NK-92 treated with Interleukin-12 subunit alpha and Interleukin-12 subunit beta, amount 100 ng/mL, for 24 hours (cell line): Measurements from ENCODE around the gene DIS3L2.
"Not testable (repeated sequence)": the region's sequence is repeated elsewhere in the genome, so short reads cannot be mapped to it uniquely, and the experiment has no call there.

Source experiments
- DNase-seq: peaks from one replicate; lab custom pipeline; 2025; lab: John Stamatoyannopoulos, UW

Gene DIS3L2

DNA sequence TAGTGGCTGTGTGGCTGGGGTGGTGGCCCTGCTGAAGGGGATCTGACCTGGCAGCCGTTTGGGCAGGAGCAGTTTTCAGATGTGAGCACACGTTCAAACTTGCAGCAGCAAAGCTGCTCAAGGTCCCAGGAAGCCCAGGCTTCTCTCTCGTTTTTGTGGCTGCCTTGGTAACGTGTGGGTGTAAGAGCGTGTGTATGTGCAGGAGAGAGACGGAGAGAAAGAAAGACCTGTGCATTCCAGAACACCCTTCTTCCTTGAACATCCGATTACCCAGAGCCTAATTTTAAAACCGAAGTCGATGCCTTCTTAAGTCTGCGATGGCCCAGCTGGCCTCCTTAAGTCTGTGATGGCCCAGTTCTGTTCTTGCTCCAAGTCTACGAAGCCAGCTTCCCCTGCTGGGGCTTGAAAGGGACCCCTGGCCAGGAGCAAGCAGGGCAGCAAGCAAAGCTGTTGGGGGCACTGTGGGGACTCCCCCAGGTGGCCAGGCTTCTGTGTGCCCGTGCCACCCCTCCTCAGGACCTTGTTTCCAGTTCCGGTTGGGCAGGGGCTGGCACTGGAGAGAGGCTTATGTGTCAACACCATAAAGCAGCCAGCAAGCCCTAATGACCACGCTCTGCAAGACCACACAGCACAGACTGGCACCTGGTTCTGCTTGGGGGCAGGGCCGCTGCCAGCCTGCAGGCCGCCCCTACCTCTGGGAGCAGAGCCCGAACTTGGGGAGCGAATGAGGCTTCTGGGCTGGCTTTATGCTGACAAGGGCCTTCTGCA, 361.2 kb downstream of the DIS3L2 start:
- DNase-seq: no peak

DNA sequence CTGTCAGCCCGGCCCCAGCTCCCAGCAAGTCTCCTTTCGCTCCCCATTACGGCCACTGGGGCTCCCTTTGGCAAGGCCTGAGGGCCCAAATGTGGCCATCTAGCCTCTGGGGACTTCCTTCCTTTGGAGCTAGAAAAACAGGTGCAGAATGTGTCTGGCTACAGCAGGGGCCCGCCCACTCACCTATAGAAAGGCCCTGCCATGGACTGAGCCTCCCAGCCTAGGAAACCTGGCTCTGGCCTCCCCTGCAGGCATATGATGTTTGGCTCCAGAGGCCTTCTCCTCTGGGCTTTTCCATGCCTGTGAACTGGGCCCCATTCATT, 361.8 kb downstream of the DIS3L2 start:
- no peak for DNase-seq

DNA sequence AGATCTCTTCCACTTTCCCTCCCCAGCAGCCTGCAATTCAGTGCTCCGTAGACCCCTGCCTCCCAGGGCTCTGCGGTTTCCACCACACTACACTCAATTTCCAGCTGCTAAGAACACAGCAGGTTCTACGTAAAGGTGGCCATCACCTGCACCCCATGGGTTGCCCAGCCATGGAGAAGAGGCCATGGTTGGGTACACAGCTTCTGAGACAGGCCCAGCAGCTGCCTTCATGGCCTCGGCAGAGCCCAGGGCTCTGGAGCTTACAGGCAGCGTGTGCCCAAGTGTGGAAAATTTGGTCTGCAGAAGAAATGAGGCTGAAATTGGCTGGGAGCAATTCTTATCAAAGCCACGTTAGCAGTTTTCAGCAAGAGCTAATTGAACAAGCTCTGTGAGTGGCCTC, 362.5 kb downstream of the DIS3L2 start:
- DNase-seq: not testable (repeated sequence)

DNA sequence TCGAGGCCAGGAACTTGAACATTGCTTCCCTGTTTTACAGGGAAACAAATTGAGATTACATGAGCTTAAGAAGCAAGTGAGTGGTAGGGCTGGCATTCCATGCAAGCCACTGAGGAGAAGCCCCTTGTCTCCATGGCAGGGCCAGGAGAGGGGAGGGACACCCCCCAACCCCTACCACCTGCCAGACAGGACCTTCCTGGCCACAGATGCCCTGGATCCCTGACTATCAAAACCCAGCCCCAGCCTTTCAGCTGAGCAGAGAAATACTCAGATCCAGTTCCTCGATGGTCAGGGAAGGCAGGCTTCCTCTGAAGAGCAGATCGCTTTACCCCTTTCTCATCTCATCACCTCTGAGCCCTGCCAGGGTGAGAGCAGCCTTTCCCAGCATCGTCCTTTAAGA, 363.3 kb downstream of the DIS3L2 start:
- no peak for DNase-seq

DNA sequence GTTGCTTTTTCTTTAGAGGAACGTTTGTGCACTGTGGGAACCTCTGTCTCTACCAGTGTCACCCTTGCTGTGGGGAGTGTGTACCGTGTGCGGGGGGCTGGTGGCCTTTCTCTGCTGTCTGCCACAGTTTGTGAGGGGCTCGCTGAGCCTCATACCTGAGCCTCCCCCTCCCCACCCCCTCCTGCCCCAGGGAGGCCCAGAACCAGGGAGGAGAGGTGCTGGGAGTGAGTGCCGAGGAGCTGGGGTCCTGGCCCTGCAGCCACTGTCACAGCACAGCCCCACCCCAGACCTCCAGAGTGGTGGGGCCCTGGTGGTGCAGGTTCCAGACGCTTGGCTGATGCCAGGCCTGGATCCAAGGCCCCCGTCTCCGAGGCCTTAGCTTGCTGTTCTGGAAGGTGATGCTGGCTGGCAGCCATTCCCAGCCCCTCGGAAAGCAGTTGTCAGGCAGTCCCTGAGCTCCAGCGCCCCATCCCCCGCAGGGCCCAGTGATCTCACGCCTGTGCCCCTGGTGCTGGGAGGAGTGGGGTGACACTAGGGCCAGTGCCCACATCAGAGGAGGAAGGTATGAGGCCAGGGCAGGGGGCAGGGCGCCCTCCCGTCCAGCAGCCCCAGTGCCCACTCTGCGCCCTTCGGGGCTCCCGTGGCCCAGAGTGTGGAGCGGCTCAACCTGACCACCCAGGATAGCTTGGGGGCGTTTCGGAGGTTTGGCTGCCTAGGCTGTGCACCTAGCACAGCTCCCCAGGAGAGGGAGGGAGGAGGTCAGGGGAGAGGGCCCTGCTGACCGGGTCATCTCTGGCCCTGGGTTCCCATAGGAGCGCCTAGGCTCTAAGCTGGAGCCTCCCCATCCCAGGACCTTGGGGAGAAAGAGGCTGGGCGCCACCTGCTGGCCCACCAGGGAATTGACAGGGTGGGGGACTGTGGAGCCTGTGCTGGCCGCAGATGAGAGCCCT, 364.1 kb downstream of the DIS3L2 start:
- DNase-seq: no peak

DNA sequence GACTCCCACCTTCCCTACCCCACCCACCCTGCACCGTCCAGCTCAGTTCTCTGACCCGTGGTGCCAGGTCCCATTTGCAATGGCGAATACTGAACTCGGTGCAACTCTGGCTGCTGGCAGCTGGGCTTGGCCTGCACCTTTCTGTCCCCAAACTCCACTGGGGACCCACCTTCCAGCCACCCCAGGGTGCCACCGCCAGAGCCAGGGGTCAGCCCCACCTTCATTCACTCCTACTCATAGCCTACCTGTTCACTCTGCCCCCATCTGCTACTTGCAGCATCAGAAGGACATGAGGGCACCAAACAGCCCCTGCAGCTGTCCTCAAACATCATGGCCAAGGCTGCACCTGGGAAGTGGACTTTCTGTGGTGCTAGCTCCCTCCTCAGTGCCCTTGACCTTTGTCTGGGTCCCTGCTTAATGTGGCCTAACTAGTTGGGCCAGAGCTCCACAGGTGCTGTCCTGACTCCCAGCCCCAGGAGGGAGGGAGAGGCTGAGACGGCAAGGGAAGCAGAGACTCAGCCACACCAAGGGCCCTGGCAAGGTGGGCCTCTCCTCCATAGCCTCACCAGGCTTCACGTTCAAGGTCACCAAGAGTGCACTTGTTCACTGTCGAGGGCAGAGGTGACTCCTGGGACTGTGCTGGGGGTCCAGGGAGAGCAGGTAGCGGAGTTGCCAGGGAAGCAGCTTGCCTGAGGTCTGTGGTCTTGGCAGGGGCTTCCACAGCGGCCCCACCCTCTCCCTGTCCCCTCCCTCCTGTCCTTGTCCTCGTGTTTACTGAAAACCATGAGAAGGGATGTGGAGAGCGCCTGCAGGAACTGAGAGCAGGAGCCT, 365.0 kb downstream of the DIS3L2 start:
- not testable (repeated sequence) for DNase-seq

DNA sequence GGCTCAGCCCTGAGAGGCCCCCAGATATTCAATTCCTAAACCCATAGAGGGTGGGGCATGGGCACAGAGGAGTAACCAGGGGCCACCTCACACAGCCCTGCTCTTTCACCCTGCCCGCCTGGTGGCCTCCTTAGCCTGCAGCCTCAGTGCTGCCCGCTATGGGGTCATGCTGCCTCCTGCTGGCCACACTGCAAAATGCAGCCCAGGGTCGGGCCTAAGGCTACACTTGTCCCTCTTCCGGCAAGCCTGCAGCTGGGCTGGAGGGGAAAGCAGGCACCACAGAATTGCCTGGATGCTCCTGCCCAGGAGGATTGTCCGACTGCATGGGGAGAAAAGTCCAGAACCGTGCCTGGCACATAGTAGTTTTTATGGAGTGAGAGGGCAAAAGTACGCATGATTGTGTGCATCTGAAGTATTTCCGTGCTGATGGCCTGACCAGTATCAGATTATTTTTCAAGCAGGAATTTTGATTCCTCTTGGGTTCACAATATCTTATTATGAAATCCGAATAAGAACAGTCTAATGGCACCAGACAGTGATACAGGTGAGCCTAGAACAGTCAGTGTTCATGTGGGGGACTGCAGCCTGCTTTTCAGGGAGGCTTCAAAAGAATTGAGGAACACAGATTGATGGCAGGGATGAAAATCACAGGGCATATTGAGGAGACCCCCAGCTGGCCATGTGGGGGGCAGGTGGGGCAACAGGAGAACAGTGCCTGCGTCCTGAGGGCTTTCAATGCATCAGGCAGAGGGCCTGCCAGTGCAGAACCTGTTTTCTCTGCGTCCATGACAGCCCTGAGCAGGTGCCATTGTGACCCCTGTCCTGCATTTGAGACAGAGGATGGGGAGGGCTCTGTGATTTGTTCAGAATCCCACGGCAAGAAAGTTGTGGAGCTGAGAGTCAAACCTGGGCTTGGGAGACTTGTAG, 365.9 kb downstream of the DIS3L2 start:
- DNase-seq: peak; percentile 16

DNA sequence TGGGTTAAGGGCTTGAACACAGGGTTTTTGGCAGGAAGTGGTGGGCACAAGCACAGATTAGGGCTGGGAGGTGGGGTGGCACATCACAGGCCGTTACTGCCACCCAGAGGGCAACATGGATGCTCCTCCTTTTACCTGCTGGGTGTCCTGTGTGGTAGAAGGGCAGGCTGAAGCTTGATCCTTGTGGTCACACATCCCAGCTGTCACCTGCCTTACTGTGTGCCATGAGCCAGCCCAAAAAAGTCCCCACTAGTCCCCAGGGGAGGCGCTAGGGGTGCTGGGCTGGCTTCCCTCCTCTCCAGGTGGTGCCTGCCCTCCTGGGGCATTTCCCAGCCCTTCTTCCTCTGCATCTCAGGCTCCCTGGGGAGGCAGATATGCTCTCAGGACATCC, 366.5 kb downstream of the DIS3L2 start:
- no peak for DNase-seq

DNA sequence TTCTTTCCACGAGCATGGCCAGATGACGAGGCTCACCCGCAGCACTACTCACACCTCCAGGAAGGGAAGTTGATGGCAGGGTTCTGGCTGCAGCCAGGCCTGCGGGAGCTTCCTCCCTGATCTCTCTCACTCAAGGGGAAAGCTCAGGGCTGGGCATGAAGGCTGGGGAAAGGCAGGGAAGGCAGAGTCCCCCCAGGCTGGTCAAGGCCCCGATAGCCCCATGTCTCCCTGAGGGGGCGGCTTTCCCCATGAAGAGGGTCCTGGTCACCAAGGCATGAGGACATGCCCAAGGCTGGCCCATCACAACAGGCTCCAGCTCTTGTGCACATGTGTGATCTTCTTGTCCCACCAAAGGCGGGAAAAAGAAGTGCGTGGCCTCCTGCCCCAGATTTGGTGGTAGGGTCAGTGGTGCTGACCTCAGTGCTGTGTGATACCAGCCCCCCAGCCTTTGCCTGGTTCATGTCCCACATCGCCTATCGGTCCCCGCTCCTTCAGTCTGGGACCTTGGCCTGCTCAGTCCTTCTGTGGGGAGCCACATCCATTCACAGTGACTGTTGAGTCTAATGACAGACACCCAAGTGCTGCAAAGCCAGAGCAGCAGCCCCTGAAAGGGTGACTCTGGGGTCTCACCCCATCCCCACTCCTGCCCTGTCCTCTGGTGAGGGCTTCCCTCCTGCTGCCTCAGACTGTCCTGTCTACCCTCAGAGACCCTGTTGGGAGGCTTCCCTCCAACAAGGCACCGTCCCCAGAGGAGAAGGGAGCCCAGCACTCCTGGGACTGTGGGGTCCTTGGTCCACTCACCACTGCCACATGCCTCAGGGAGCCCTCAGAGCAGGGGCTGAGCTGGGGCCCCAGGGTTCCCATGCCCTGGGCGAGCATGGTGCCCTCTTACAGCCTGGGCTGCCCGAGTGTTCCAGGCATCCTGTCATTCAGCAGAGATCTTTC, 367.3 kb downstream of the DIS3L2 start:
- no peak for DNase-seq

DNA sequence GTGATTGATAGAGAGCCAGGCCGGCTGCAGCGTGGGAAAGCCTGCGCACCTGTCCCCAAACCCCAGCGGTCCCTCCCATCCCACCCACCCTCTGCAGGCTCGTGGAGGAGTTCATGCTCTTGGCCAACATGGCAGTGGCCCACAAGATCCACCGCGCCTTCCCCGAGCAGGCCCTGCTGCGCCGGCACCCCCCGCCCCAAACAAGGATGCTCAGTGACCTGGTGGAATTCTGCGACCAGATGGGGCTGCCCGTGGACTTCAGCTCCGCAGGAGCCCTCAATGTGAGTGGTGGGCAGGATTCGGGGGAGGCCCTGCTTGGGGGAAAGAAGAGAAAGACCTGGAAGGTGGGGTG, 368.2 kb downstream of the DIS3L2 start:
- DNase-seq: no peak

DNA sequence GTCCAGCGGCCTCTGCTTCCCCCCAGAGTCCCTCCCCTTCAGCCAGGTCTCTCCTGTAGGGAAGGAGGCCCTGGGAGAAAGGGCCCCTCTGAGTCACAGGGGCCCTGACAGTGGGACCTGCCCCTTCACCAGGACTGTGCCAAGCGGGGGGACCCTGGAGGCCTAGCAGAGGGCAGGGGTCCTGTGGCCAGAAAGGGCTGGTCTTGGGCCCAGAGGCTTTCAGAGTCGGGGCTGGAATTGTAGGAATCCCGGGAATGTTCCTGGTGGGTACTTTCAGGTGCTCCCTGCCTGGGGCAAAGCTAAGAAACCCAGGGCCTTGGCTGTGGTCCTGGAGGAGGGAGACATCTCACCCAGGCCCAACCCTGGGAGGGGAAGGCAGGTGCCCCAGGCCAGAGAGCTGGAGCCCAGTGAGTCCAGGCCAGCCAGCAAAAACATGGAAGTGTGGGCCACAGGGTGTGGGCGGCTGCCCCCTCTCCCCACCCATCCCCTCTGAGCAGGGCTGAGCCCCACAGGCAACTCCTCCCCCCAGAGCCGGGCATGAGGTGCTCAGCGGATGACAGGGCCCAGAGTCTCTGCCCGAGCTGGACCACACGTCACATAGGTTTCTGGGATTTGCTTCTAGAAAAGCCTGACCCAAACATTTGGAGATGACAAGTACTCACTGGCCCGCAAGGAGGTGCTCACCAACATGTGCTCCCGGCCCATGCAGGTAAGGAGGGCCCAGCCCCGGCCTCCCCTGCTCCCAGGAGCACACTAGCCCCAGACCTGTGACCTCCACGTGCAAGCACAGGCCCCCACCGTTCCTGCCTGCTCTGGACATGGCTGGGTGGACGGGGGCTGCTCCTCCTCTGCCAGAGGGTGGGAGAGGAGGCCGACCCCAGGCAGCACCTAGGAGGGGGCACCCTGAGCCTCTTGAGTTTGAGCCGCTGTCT, 368.8 kb downstream of the DIS3L2 start:
- no peak for DNase-seq

DNA sequence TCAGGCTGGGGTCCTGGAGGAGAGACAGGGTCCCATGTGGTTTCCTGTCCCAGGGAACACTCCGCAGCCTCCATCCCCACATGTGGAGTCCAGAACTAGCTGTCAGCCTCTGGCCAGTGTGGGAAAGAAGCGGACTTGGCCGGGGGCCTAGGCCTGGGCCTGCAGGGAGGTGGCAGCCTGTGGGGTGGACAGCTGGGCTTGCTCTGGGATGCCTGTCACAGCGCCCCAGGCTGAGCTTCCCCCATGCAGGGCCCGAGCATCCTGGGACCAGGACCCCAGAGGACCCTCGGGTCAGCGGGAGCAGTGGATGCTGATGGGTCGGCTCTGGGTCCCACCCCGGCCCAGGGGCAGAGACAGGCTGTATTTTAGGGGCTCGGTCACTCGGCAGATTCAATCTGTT, 369.5 kb downstream of the DIS3L2 start:
- DNase-seq: not testable (repeated sequence)

DNA sequence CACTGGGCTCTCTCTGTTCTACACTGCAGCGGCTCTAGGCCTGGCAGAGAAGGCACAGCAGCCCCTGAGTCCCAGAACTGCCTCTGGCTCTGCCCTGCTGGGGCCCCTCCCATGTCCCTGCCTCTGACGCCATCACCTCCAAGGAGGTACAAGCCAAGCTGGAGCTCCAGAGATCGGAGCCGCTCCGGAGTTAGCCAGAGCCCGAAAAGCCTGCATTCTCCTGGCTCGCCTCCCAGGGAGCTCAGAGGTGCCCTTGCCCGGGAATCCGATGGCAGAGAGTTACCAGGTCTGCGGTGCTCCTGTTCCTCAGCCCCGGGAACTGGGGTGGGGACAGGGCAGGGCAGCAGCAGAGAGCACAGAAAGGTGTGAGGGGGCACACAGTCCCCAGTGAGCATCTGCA, 370.1 kb downstream of the DIS3L2 start:
- not testable (repeated sequence) for DNase-seq

DNA sequence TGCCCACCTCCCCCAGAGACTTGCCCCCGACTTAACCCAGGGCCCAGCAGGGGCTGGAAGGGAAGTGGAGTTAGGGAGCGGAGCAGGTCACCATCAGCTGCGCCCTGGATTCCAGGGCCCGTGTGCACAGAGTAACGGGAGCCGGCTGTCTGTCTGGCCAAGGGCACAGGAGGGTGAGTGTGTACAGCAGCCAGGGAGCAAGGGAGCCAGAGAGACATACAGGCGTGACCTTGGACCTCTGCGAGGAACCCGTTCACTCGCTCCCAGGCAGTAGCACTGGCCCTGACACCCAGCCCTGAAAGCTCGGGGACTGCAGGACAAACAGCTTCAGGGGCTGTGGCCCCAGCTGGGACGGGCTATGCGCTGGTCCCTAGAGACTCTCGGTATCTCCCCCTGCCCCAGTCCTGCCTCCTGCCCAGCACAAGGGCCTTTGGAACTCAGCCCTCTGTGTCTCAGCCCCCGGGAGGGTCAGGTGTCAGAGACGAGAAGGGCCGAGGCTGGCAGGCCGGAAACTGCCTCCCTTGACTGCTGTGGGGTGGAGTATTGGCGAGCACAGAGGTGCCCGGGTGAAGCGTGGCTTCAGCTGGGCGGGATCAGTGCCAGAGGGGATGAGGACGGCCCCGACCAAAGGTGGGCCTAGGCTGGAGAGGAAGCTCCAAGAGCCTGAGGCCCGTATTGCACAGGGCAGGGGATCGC, 370.9 kb downstream of the DIS3L2 start:
- DNase-seq: not testable (repeated sequence)

DNA sequence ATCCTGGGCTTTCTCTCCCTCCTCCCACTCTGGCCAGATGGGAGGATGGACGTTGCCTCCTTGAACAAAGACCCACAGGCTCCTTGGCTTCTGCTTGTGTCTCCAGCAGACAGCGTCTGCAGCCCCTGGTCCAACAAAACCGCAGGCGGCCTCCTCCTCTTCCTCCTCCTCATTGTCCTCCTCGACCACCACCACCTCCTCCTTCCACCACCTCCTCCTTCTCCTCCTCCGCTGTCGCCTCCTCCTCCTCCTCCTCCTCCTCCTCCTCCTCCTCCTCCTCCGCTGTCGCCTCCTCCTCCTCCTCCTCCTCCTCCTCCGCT, 371.4 kb downstream of the DIS3L2 start:
- no peak for DNase-seq

DNA sequence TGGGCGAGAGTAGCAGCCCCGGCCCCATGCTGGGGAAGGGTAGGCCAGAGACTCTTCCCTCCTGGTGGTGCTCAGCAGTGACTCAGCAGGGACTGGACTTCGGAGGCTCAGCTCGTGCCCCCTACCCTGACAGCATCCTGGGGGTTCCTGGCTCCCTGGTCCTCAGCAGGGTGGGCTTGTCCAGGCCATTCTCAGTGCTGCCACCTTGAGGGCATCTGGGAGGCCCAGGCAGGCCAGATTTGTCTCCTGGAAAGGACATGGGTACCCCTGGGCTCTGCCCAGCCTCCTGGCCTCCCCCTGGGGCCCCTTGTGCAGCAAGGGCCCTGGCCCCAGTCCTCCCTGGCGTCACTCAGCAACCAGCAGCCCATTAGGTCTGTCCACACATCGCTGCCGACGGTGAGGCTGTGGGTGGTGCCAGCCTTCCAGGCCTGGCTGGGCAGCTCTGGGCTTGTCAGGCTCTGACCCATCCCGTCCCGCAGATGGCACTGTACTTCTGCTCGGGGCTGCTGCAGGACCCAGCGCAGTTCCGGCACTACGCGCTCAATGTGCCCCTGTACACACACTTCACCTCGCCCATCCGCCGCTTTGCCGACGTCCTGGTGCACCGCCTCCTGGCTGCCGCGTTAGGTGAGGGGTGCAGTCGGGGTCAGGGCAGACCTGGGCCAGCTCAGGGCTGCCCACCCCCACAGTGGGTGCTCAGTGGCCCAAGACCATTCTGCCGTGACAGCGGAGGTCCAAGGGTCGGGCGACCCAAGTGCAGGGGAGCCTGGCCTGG, 372.0 kb downstream of the DIS3L2 start:
- no peak for DNase-seq

DNA sequence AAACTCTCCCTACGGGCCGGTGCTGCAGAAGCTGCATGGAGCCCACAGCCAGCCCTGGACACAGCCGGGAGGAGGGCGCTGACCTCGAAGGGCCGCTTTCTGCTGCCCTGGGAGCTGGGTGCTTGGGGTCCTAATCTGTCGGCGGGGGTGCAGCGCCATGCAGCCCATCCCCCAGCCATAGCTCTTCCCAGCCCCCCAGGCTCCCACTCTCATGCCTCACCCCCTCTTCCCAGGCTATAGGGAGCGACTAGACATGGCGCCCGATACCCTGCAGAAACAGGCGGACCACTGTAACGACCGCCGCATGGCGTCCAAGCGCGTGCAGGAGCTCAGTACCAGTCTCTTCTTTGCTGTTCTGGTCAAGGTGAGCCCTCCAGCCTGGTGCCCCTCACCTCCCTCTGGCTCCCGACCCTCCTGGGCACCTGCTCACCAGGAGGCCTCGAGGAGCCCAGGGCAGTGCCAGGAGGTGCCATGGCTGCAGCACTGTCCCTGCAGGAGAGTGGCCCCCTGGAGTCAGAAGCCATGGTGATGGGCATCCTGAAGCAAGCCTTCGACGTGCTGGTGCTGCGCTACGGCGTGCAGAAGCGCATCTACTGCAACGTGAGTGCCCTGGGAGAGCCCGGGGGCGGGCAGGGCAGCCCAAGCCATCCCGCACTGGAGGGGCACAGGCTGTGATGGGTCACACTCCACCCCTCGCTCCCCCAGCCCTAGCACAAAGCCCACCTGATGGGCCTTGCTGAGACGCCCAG, 372.8 kb downstream of the DIS3L2 start:
- not testable (repeated sequence) for DNase-seq
